AG10803 (cell line): ENCODE results near the gene AJM1.

Experiments
- DNase-seq: peaks from one replicate; pipeline ENCODE4 v3.0.0; 2010; ENCODE audit warnings: low read depth
- H3K4me3 ChIP-seq: 2 replicates; pipeline ENCODE4 v1.5.1; 2011; ENCODE audit warnings: mild to moderate bottlenecking, low read length, control low read depth
- CTCF ChIP-seq: conservative IDR thresholded peaks from 2 replicates; pipeline ENCODE4 v1.5.1; 2011; ENCODE audit warnings: mild to moderate bottlenecking, low read length, control low read depth, inconsistent platforms

AJM1 gene

DNA sequence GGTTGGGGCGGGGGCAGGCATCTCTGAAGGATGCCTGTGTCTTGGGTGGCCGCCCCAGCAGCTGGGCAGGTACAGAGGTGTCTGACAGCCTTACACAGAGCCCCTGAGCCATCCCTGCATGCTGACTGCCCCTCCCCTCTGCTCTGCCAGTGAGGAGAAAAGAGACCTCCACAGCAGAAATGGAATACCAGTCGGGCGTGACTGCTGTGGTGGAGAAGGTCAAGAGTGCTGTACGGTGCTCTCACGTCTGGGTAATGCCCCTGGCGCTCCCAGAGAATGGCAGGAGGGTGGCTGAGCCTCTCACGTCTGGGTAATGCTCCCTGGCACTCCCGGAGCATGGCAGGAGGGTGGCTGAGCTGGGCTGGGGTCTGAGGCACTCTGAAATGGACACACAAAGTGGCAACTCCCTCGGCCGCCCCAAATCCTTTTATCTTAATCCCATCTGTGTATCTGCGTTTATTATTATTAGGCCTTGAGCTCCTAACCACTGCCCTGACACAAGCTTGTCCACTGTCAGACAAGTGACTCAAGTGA is 37.0 kb upstream of the AJM1 start:
- no peak for TF ChIP-seq CTCF
- DNase-seq = no peak
- no peak overlapping the region for H3K4me3 ChIP-seq

DNA sequence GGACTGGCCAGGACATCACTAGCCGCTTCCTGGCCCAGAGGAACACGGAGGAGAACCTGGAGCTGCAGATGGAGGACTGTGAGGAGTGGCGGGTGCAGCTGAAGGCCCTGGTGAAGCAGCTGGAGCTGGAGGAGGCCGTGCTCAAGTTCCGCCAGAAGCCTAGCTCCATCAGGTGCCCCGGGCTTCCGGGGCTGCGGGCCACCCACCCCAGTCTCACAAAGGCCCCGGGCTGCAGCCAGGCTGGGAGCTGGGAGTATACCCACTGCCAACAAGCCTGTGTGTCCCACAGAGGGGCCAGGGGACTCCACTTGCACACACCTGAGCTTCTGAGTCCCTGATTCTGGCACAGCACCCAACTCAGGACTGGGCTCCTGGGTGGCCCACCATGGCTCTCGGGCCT is 36.2 kb upstream of the AJM1 start:
- TF ChIP-seq CTCF = no peak
- no peak overlapping the region for H3K4me3 ChIP-seq

GRCh38 chr9:136806631-136807201 is 35.6 kb upstream of the AJM1 start:
- DNase-seq = no peak
- no peak for TF ChIP-seq CTCF
- peak overlapping the region; percentile 76 for H3K4me3 ChIP-seq

More for the DNA sequence above, 36.2 kb upstream of the AJM1 start:
- DNase-seq = no peak

GRCh38 chr9:136807281-136808074 is 34.8 kb upstream of the AJM1 start, which contains the start of gene RABL6:
TSS of gene RABL6 (plus strand) at chr9:136807948. CDS start at chr9:136808197, 249 bp downstream.
- peak; percentile 56 for DNase-seq
- peak within 1 kb of the TSS; percentile 76 for H3K4me3 ChIP-seq
- no peak for TF ChIP-seq CTCF

GRCh38 chr9:136808075-136808805 is 34.0 kb upstream of the AJM1 start:
- H3K4me3 ChIP-seq = peak overlapping the region; percentile 76
- DNase-seq = no peak
- no peak for TF ChIP-seq CTCF

DNA sequence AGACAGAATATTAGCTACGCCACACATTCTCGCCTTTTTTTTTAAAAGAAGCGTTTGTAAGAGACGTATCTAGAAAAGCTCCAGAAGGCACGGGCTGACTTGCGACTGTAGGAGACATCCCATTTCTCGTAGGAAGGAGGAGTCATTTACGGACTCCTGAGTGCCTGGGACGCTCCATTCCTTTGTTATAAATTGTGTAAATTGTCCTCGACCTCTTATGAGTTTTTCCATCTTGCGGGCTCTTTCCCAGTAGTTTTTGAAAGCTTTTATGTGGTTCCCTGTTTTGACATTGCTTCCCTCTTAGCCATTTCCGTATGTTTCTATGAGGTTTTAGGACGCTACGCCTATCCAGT is 33.5 kb upstream of the AJM1 start:
- DNase-seq = peak; percentile 53
- TF ChIP-seq CTCF = no peak

More for the DNA sequence above, 33.5 kb upstream of the AJM1 start:
- peak overlapping the region; percentile 76 for H3K4me3 ChIP-seq
